Activated CD4-positive, alpha-beta T cell treated with anti-CD3 and anti-CD28 coated beads for 36 hours (primary cell): Measurements from ENCODE around the gene ARF1. TPM values are rescaled to one million over a fixed set of nuclear protein-coding genes. Genes with fewer than 3 reads are reported as not detected.
"Not testable (repeated sequence)": the region's sequence is repeated elsewhere in the genome, so short reads cannot be mapped to it uniquely, and the experiment has no call there.

Experiments
- ATAC-seq: fragments of 200-7000 bp; cut with Tn5 transposase; one replicate; pipeline ENCODE4 v1.10.0; 2021; ENCODE audit warnings: mild to moderate bottlenecking, moderate library complexity
- CTCF ChIA-PET: fragments of 350-600 bp; sonication (Branson Sonifier 250); formaldehyde crosslinking; loops from one replicate; lab custom pipeline; 2021; ENCODE audit warnings: antibody characterized with exemption; lab: Charles Lee
- POLR2A ChIA-PET: fragments of 350-600 bp; sonication (Branson Sonifier 250); formaldehyde crosslinking; loops from one replicate; lab custom pipeline; 2021; ENCODE audit warnings: antibody characterized with exemption, inconsistent platforms; lab: Charles Lee
- DNase-seq: peaks from one replicate; pipeline ENCODE4 v3.0.0-alpha.2; 2020
- H3K27ac Mint-ChIP-seq: one replicate; pipeline ENCODE4 v1.8.0; 2021; ENCODE audit warnings: mixed read lengths
- H3K27me3 Mint-ChIP-seq: one replicate; pipeline ENCODE4 v1.8.0; 2021; ENCODE audit warnings: mixed read lengths
- H3K36me3 Mint-ChIP-seq: one replicate; pipeline ENCODE4 v1.8.0; 2021; ENCODE audit warnings: low read depth, mixed read lengths
- H3K4me1 Mint-ChIP-seq: one replicate; pipeline ENCODE4 v1.8.0; 2021; ENCODE audit warnings: mixed read lengths
- H3K4me3 Mint-ChIP-seq: one replicate; pipeline ENCODE4 v1.8.0; 2021; ENCODE audit warnings: mild to moderate bottlenecking, moderate library complexity, mixed read lengths
- H3K9me3 Mint-ChIP-seq: one replicate; pipeline ENCODE4 v1.8.0; 2021; ENCODE audit warnings: low read depth, mixed read lengths
- intact Hi-C, 2 experiments: fragments of 100-400 bp; cut with DNase I in 1 of 2; cut with micrococcal nuclease in 1 of 2; formaldehyde crosslinking; loops; one replicate each; pipeline versions ENCODE4 v1.14.2 to v1.15.1; 2022 to 2024; cut with DNase I, micrococcal nuclease
- total RNA-seq, 2 experiments: library from RNA; stranded (reverse); gene quantifications; one replicate each; pipeline ENCODE4 v1.2.3, GENCODE V29; 2021

Gene ARF1
- total RNA-seq, 2 experiments from 2014 or later: 325 to 337 TPM

- Mint-ChIP-seq H3K4me1 (peaks cover 27% of the 10 kb centered on the region), H3K4me3 (peak overlapping the region; percentile 90), H3K27ac (no peak overlapping the region), H3K36me3 (peaks cover 20% of the 10 kb centered on the region), H3K9me3 (no peaks in the 10 kb centered on the region), H3K27me3 (no peaks in the 10 kb centered on the region)
- no peak for DNase-seq
- no peak for ATAC-seq
- ChIA-PET CTCF (interaction anchor here (1.1 to 1.9 kb wide), 3 partner anchors 24 to 62 kb away, joined by 3 to 8 read pairs (median 3); no protein-coding TSS in a partner anchor), POLR2A (interaction anchor here (1.1 kb wide), 1 partner anchor 25 kb away, joined by 5 read pairs; the partner anchor contains the start of gene ARF1)
- intact Hi-C loops: loop anchor here in 1 of 2 experiments (10.0 kb wide), 1 partner anchor 342 kb away; no protein-coding TSS in a partner anchor
Observed at GRCh38 chr1:228106800-228107054, 24.2 kb downstream of the ARF1 start.

GRCh38 chr1:228107636-228108035 lies 25.1 kb downstream of the ARF1 start:
- Mint-ChIP-seq H3K9me3 (no peaks in the 10 kb centered on the region), H3K27me3 (no peaks in the 10 kb centered on the region), H3K36me3 (peaks cover 20% of the 10 kb centered on the region), H3K27ac (peak overlapping the region; percentile 92), H3K4me1 (peaks cover 27% of the 10 kb centered on the region), H3K4me3 (peak overlapping the region; percentile 90)
- intact Hi-C loops: loop anchor here (2.0 to 10.0 kb wide), 2 partner anchors 343 to 351 kb away; a partner anchor contains a TSS
- ATAC-seq (no peak), DNase-seq (no peak)
- POLR2A ChIA-PET: interaction anchor here (0.7 kb wide), 1 partner anchor 58 kb away, joined by 3 read pairs; no protein-coding TSS in a partner anchor
- CTCF ChIA-PET: interaction anchor here (1.9 kb wide), 1 partner anchor 23 kb away, joined by 8 read pairs; no protein-coding TSS in a partner anchor

GRCh38 chr1:228108055-228108690 lies 25.7 kb downstream of the ARF1 start:
- no peaks in the 10 kb centered on the region for H3K27me3 Mint-ChIP-seq
- intact Hi-C loops: loop anchor here (2.0 to 10.0 kb wide), 2 partner anchors 343 to 351 kb away; a partner anchor contains a TSS
- ChIA-PET POLR2A (no interaction called here), CTCF (interaction anchor here (1.9 kb wide), 1 partner anchor 23 kb away, joined by 8 read pairs; no protein-coding TSS in a partner anchor)
- DNase-seq (no peak), ATAC-seq (no peak)
- H3K9me3 Mint-ChIP-seq: no peaks in the 10 kb centered on the region
- H3K4me1 Mint-ChIP-seq: peaks cover 27% of the 10 kb centered on the region
- H3K4me3 Mint-ChIP-seq: peak overlapping the region; percentile 90
- peaks cover 18% of the 10 kb centered on the region for H3K36me3 Mint-ChIP-seq
- peak overlapping the region; percentile 92 for H3K27ac Mint-ChIP-seq

GRCh38 chr1:228108742-228109072 lies 26.2 kb downstream of the ARF1 start:
- DNase-seq: no peak
- Mint-ChIP-seq H3K4me1 (peaks cover 25% of the 10 kb centered on the region), H3K9me3 (no peaks in the 10 kb centered on the region), H3K27me3 (no peaks in the 10 kb centered on the region), H3K4me3 (peak overlapping the region; percentile 90), H3K27ac (peak overlapping the region; percentile 92), H3K36me3 (peaks cover 17% of the 10 kb centered on the region)
- ChIA-PET POLR2A (no interaction called here), CTCF (no interaction called here)
- intact Hi-C loops: loop anchor here (1.0 to 10.0 kb wide), 12 partner anchors 26 to 355 kb away; partner anchors contain the start of genes ARF1 (in 2 of the 2), GUK1 (in 2 of the 2) and IBA57 (in 2 of the 2)
- ATAC-seq: no peak

- CTCF ChIA-PET: interaction anchor here (1.0 to 1.2 kb wide), 2 partner anchors 27 to 84 kb away, joined by 3 to 4 read pairs; partner anchors contain the start of gene ARF1
- peak; percentile 99 for DNase-seq
Observed at GRCh38 chr1:228109073-228109961, 26.8 kb downstream of the ARF1 start, which contains the start of gene MRPL55. Gene MRPL55 (minus strand): TSS chr1:228109299. CDS start chr1:228108260, 1,039 bp downstream.

GRCh38 chr1:228109962-228110488 lies 27.5 kb downstream of the ARF1 start:
- intact Hi-C loops: loop anchor here (1.0 to 10.0 kb wide), 12 partner anchors 28 to 353 kb away; partner anchors contain the start of genes ARF1 (in 2 of the 2), GUK1 (in 2 of the 2) and IBA57 (in 2 of the 2)
- H3K4me3 Mint-ChIP-seq: peak overlapping the region; percentile 90
- DNase-seq (no peak), ATAC-seq (no peak)
- peaks cover 15% of the 10 kb centered on the region for H3K4me1 Mint-ChIP-seq
- H3K27me3 Mint-ChIP-seq: no peaks in the 10 kb centered on the region
- ChIA-PET CTCF (interaction anchor here (1.0 to 1.2 kb wide), 2 partner anchors 28 to 85 kb away, joined by 3 to 4 read pairs; partner anchors contain the start of gene ARF1), POLR2A (no interaction called here)
- H3K27ac Mint-ChIP-seq: peak overlapping the region; percentile 92
- H3K36me3 Mint-ChIP-seq: peaks cover 14% of the 10 kb centered on the region
- no peaks in the 10 kb centered on the region for H3K9me3 Mint-ChIP-seq

More at GRCh38 chr1:228109073-228109961, 26.8 kb downstream of the ARF1 start, which contains the start of gene MRPL55:
- intact Hi-C loops: loop anchor here (1.0 to 10.0 kb wide), 12 partner anchors 27 to 354 kb away; partner anchors contain the start of genes ARF1 (in 2 of the 2), GUK1 (in 2 of the 2) and IBA57 (in 2 of the 2)
- POLR2A ChIA-PET: no interaction called here
- peak within 1 kb of the TSS; percentile 92 for H3K27ac Mint-ChIP-seq
- H3K36me3 Mint-ChIP-seq: peaks cover 17% of the 10 kb centered on the region
- ATAC-seq: peak; percentile 92
- peak within 1 kb of the TSS; percentile 90 for H3K4me3 Mint-ChIP-seq
- H3K4me1 Mint-ChIP-seq: peaks cover 21% of the 10 kb centered on the region
- no peaks in the 10 kb centered on the region for H3K27me3 Mint-ChIP-seq
- H3K9me3 Mint-ChIP-seq: no peaks in the 10 kb centered on the region

GRCh38 chr1:228110556-228110955 lies 28.0 kb downstream of the ARF1 start:
- intact Hi-C loops: no loop called here
- ATAC-seq: no peak
- H3K4me1 Mint-ChIP-seq: peaks cover 15% of the 10 kb centered on the region
- H3K27me3 Mint-ChIP-seq: no peaks in the 10 kb centered on the region
- H3K27ac Mint-ChIP-seq: no peak overlapping the region
- DNase-seq: no peak
- H3K9me3 Mint-ChIP-seq: no peaks in the 10 kb centered on the region
- CTCF ChIA-PET: interaction anchor here (1.0 kb wide), 1 partner anchor 85 kb away, joined by 3 read pairs; no protein-coding TSS in a partner anchor
- POLR2A ChIA-PET: no interaction called here
- peak overlapping the region; percentile 90 for H3K4me3 Mint-ChIP-seq
- peaks cover 13% of the 10 kb centered on the region for H3K36me3 Mint-ChIP-seq

GRCh38 chr1:228111315-228111714 lies 28.8 kb downstream of the ARF1 start:
- peaks cover 15% of the 10 kb centered on the region for H3K4me1 Mint-ChIP-seq
- CTCF ChIA-PET, DNase-seq, ATAC-seq, intact Hi-C loops, H3K27me3 Mint-ChIP-seq, POLR2A ChIA-PET, H3K27ac Mint-ChIP-seq, H3K9me3 Mint-ChIP-seq: not testable (repeated sequence)
- peak overlapping the region; percentile 90 for H3K4me3 Mint-ChIP-seq
- H3K36me3 Mint-ChIP-seq: peaks cover 10% of the 10 kb centered on the region

- CTCF ChIA-PET: interaction anchor here (0.6 to 1.4 kb wide), 2 partner anchors 116 to 256 kb away, joined by 3 read pairs; no protein-coding TSS in a partner anchor
- DNase-seq: no peak
- H3K9me3 Mint-ChIP-seq: no peaks in the 10 kb centered on the region
- no peaks in the 10 kb centered on the region for H3K27me3 Mint-ChIP-seq
- H3K4me3 Mint-ChIP-seq: no peak overlapping the region
- H3K4me1 Mint-ChIP-seq: peaks cover 15% of the 10 kb centered on the region
- H3K36me3 Mint-ChIP-seq: peaks cover 4% of the 10 kb centered on the region
- intact Hi-C loops: no loop called here
- no peak overlapping the region for H3K27ac Mint-ChIP-seq
- ATAC-seq: no peak
- POLR2A ChIA-PET: no interaction called here
Observed at GRCh38 chr1:228112167-228112566, 29.7 kb downstream of the ARF1 start.

GRCh38 chr1:228112617-228113016 lies 30.1 kb downstream of the ARF1 start:
- DNase-seq (no peak), ATAC-seq (no peak)
- Mint-ChIP-seq H3K9me3 (peaks cover 2% of the 10 kb centered on the region), H3K36me3 (peaks cover 5% of the 10 kb centered on the region), H3K4me3 (no peak overlapping the region), H3K27me3 (no peaks in the 10 kb centered on the region), H3K4me1 (peaks cover 15% of the 10 kb centered on the region), H3K27ac (no peak overlapping the region)
- intact Hi-C loops: no loop called here
- POLR2A ChIA-PET: no interaction called here
- CTCF ChIA-PET: interaction anchor here (0.6 to 1.4 kb wide), 2 partner anchors 117 to 255 kb away, joined by 3 read pairs; no protein-coding TSS in a partner anchor
